ENCODE measurements around the gene GPR157.
"Not testable (repeated sequence)": the region's sequence is repeated elsewhere in the genome, so short reads cannot be mapped to it uniquely, and the experiment has no call there.

DNA sequence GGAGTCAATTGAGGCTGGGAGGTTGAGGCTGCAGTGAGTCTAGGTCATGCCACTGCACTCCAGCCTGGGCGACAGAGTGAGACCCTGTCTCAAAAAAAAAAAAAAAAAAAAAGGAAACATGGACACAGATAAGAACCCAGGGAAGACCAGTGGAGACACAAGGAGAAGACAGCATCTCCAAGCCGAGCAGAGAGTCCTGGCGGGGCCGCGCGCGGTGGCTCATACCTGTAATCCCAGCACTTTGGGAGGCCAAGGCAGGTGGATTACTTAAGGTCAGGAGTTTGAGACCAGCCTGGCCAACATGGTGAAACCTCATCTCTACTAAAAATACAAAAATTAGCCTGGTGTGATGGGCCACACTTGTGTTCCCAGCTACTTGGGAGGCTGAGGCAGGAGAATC lies 15.6 kb upstream of the GPR157 start:
- TF ChIP-seq, protein P1, sequence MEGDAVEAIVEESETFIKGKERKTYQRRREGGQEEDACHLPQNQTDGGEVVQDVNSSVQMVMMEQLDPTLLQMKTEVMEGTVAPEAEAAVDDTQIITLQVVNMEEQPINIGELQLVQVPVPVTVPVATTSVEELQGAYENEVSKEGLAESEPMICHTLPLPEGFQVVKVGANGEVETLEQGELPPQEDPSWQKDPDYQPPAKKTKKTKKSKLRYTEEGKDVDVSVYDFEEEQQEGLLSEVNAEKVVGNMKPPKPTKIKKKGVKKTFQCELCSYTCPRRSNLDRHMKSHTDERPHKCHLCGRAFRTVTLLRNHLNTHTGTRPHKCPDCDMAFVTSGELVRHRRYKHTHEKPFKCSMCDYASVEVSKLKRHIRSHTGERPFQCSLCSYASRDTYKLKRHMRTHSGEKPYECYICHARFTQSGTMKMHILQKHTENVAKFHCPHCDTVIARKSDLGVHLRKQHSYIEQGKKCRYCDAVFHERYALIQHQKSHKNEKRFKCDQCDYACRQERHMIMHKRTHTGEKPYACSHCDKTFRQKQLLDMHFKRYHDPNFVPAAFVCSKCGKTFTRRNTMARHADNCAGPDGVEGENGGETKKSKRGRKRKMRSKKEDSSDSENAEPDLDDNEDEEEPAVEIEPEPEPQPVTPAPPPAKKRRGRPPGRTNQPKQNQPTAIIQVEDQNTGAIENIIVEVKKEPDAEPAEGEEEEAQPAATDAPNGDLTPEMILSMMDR (IDR thresholded peaks at IDR 0.05; ENCODE audit: low read depth, low read length), result not testable (repeated sequence)
- TF ChIP-seq, protein P2, sequence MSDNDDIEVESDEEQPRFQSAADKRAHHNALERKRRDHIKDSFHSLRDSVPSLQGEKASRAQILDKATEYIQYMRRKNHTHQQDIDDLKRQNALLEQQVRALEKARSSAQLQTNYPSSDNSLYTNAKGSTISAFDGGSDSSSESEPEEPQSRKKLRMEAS (IDR thresholded peaks at IDR 0.05; ENCODE audit: low read depth, low read length), result not testable (repeated sequence)
- TF ChIP-seq POLR2A (IDR thresholded peaks at IDR 0.05; ENCODE audit: extremely low read depth, insufficient read length), result not testable (repeated sequence)
